ENCODE data around the gene SLITRK3.

SLITRK3 gene

GRCh38 chr3:165195640-165196576 is at the start of gene SLITRK3:
Gene SLITRK3 (minus strand): TSS chr3:165196384. CDS start chr3:165190830, 5,554 bp downstream.
- no peak for DNase-seq

- no peak for DNase-seq
These were observed 47.4 kb upstream of the SLITRK3 start for GRCh38 chr3:165243597-165243996.

GRCh38 chr3:165233501-165234195 is 37.5 kb upstream of the SLITRK3 start:
- DNase-seq, result no peak

- DNase-seq, result no peak
These were observed 29.4 kb upstream of the SLITRK3 start for GRCh38 chr3:165225604-165226003.

GRCh38 chr3:165217739-165218138 is 21.6 kb upstream of the SLITRK3 start:
- DNase-seq, result no peak

- DNase-seq, result no peak
These were observed 16.4 kb upstream of the SLITRK3 start for GRCh38 chr3:165212580-165212979.

- no peak for DNase-seq
These were observed 15.5 kb upstream of the SLITRK3 start for GRCh38 chr3:165211721-165212120.

- DNase-seq, result no peak
These were observed 14.5 kb upstream of the SLITRK3 start for GRCh38 chr3:165210727-165211126.

- no peak for DNase-seq
These were observed 13.9 kb upstream of the SLITRK3 start for GRCh38 chr3:165210132-165210531.

GRCh38 chr3:165206454-165207266 is 10.5 kb upstream of the SLITRK3 start:
- no peak for DNase-seq

GRCh38 chr3:165204445-165204844 is 8.3 kb upstream of the SLITRK3 start:
- no peak for DNase-seq

- DNase-seq, result no peak
These were observed 6.8 kb upstream of the SLITRK3 start for GRCh38 chr3:165202995-165203394.

GRCh38 chr3:165201964-165202363 is 5.8 kb upstream of the SLITRK3 start:
- no peak for DNase-seq

- DNase-seq, result no peak
These were observed 1.3 kb upstream of the SLITRK3 start for GRCh38 chr3:165197481-165197800.

GRCh38 chr3:165196577-165197480 is 645 bp upstream of the SLITRK3 start:
- DNase-seq, result no peak

GRCh38 chr3:165195241-165195639 is 944 bp downstream of the SLITRK3 start:
- no peak for DNase-seq

GRCh38 chr3:165194511-165195240 is 1.5 kb downstream of the SLITRK3 start:
- no peak for DNase-seq

- no peak for DNase-seq
These were observed 2.6 kb downstream of the SLITRK3 start for GRCh38 chr3:165193366-165194254.

GRCh38 chr3:165192610-165193192 is 3.5 kb downstream of the SLITRK3 start:
- no peak for DNase-seq

GRCh38 chr3:165191491-165191890 is 4.7 kb downstream of the SLITRK3 start:
- DNase-seq, result no peak

All from GOT3 (cell line).